Esophagus muscularis mucosa (tissue), 3 donors: ENCODE data around the gene UGT1A10.

Experiments
- CTCF ChIP-seq, 3 experiments: fragments of 200-600 bp in 2 of 3; fragments of 450-650 bp in 1 of 3; sonication (generic) in 2 of 3; IDR thresholded peaks; one replicate each; pipeline ENCODE4 v1.5.1; 2017 to 2019; ENCODE audit warnings: antibody characterized with exemption in 3 of 3, mild to moderate bottlenecking in 2 of 3, moderate library complexity in 1 of 3
- POLR2A ChIP-seq: fragments of 450-650 bp; IDR thresholded peaks from one replicate; pipeline ENCODE4 v1.6.1; 2017; ENCODE audit warnings: antibody characterized with exemption, moderate library complexity, mild to moderate bottlenecking, low read depth
- POLR2AphosphoS5 ChIP-seq, 2 donors: sonication (generic); formaldehyde crosslinking; IDR thresholded peaks; one replicate each; pipeline ENCODE4 v1.6.1; 2017; ENCODE audit warnings: antibody characterized with exemption in 2 of 2

- TF ChIP-seq CTCF (IDR thresholded peaks at IDR 0.05) (no peak), POLR2AphosphoS5 (IDR thresholded peaks at IDR 0.05) (no peak), POLR2A (no peak)
Observed at GRCh38 chr2:233803994-233804393, 167.7 kb downstream of the UGT1A10 start.
